Body of pancreas (tissue), 4 donors: Measurements from ENCODE around the gene KIF12. TPM values are rescaled to one million over a fixed set of nuclear protein-coding genes. Genes with fewer than 3 reads are reported as not detected.

Experiments
- ATAC-seq: fragments of 150-250 bp; one replicate; pipeline ENCODE4 v1.9.1; 2016
- DNase-seq, 4 donors: peaks; one replicate each; pipeline ENCODE4 v3.0.0-alpha.2; 2019
- H3K27ac ChIP-seq, 4 donors: fragments of 200-600 bp; sonication (generic); 1 replicate in 3 of 4; 2 replicates in 1 of 4; pipeline versions ENCODE4 v1.5.1 to v1.6.1; 2016 to 2019; ENCODE audit warnings: mild to moderate bottlenecking in 1 of 4, mixed read lengths in 1 of 4, moderate library complexity in 1 of 4
- H3K27me3 ChIP-seq, 2 donors: fragments of 200-600 bp; sonication (generic); one replicate each; pipeline ENCODE4 v1.6.0; 2016; ENCODE audit warnings: mild to moderate bottlenecking in 1 of 2
- H3K36me3 ChIP-seq, 2 donors: fragments of 200-600 bp; sonication (generic); replicated peaks in 1 of 2; 2 replicates each; pipeline ENCODE4 v1.5.1; 2016; ENCODE audit warnings: low read depth in 2 of 2; ENCODE audit not compliant: insufficient read depth in 1 of 2
- H3K4me1 ChIP-seq: fragments of 200-600 bp; sonication (generic); one replicate; pipeline ENCODE4 v1.6.0; 2016
- H3K4me3 ChIP-seq, 2 donors: fragments of 200-600 bp; sonication (generic); 1 replicate in 1 of 2; 2 replicates in 1 of 2; pipeline ENCODE4 v1.5.1; 2016 to 2019
- H3K9me3 ChIP-seq, 3 donors: fragments of 200-600 bp; sonication (generic); 1 replicate in 2 of 3; 2 replicates in 1 of 3; pipeline ENCODE4 v1.5.1; 2016
- POLR2A ChIP-seq, 3 donors: fragments of 450-650 bp; IDR thresholded peaks; one replicate each; pipeline ENCODE4 v1.6.1; 2016; ENCODE audit warnings: antibody characterized with exemption in 3 of 3, mild to moderate bottlenecking in 2 of 3
- WGBS, 2 donors: methylation state at CpG; one replicate each; pipeline ENCODE4 v1.1.5; 2017; 5-methylcytosine and 5-hydroxymethylcytosine counted together
- intact Hi-C: fragments of 100-400 bp; cut with DNase I; formaldehyde crosslinking; loops from one replicate; pipeline ENCODE4 v1.15.1; 2023
- total RNA-seq, 2 donors: library from RNA; depleted of rRNA; stranded (reverse); fragments of >200 nt; gene quantifications; one replicate each; pipeline ENCODE4 v1.1.0, GENCODE V29; 2016
- TF ChIP-seq, protein P1 (sequence below), 7 experiments: fragments of 450-650 bp in 4 of 7; fragments of 200-600 bp in 3 of 7; sonication (generic) in 3 of 7; IDR thresholded peaks; one replicate each; pipeline ENCODE4 v1.5.1; 2016 to 2019; ENCODE audit warnings: antibody characterized with exemption in 7 of 7

The KIF12 gene
- total RNA-seq, 2 donors from 2014 or later, result 135 to 249 TPM

DNA sequence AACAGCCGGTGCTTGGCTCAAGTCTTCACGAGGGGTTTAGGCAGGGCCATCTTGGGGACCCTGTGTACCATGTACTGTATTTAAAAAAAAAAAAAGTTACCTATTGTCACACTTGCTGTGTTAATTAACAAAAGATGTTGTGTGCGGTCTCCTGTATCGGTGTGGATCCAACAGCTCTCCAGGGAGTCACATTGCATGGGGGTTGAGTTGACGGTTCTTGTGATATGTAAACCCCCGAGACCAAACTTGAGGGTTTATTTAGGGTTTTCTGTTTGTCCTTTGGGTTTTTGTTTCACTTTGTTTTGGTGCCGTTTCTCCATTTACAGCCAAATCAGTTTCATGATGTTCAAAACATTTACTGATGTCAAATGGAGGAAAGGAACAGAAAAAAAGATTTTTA is 43.2 kb downstream of the KIF12 start:
- 94% methylated on average over 7 of the region's 7 CpGs for WGBS, 2 donors
- TF ChIP-seq, protein P1, sequence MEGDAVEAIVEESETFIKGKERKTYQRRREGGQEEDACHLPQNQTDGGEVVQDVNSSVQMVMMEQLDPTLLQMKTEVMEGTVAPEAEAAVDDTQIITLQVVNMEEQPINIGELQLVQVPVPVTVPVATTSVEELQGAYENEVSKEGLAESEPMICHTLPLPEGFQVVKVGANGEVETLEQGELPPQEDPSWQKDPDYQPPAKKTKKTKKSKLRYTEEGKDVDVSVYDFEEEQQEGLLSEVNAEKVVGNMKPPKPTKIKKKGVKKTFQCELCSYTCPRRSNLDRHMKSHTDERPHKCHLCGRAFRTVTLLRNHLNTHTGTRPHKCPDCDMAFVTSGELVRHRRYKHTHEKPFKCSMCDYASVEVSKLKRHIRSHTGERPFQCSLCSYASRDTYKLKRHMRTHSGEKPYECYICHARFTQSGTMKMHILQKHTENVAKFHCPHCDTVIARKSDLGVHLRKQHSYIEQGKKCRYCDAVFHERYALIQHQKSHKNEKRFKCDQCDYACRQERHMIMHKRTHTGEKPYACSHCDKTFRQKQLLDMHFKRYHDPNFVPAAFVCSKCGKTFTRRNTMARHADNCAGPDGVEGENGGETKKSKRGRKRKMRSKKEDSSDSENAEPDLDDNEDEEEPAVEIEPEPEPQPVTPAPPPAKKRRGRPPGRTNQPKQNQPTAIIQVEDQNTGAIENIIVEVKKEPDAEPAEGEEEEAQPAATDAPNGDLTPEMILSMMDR (IDR thresholded peaks at IDR 0.05), result no peak
- TF ChIP-seq POLR2A (IDR thresholded peaks at IDR 0.05), result no peak
- Histone ChIP-seq H3K27me3 (no peaks in the 10 kb centered on the region), H3K4me1 (no peaks in the 10 kb centered on the region), H3K27ac (no peak overlapping the region), H3K4me3 (no peak overlapping the region), H3K36me3 (peaks cover 0 to 2% of the 10 kb centered on the region in 2 donors), H3K9me3 (no peaks in the 10 kb centered on the region)
- intact Hi-C loops, result no loop called here
- DNase-seq, result peak in 1 of 4 donors; percentile 3
- ATAC-seq, result no peak

DNA sequence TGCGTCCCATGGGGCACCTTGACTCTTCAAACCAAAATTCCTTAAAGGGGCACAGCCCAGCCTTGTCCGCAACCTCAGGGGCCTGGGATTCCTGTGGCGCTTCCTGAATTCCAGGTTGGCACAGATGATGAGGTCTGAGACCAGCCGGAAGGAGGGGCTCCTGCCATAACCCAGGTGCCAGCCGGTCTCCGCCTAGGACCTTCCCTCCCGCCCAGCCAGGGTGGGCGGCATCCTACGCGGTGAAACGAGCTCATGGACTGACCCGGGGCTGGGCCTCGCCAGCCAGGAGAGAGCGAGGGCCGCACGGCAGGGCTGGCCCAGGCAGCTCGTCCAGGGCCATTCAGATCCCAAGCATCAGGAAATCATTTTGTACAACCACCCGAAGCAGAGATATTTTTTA is 44.0 kb downstream of the KIF12 start:
- DNase-seq (peak in 1 of 4 donors; percentile 4), ATAC-seq (no peak)
- H3K27ac ChIP-seq, result no peak overlapping the region
- H3K9me3 ChIP-seq, result no peaks in the 10 kb centered on the region
- no peak overlapping the region for H3K4me3 ChIP-seq
- intact Hi-C loops, result no loop called here
- H3K36me3 ChIP-seq, result peaks cover 0 to 2% of the 10 kb centered on the region in 2 donors
- no peaks in the 10 kb centered on the region for H3K27me3 ChIP-seq
- 94 to 99% methylated on average over 8 to 18 of the region's 18 CpGs for WGBS, 2 donors
- TF ChIP-seq, protein P1 (IDR thresholded peaks at IDR 0.05), result no peak
- no peak for TF ChIP-seq POLR2A (IDR thresholded peaks at IDR 0.05)
- no peaks in the 10 kb centered on the region for H3K4me1 ChIP-seq

DNA sequence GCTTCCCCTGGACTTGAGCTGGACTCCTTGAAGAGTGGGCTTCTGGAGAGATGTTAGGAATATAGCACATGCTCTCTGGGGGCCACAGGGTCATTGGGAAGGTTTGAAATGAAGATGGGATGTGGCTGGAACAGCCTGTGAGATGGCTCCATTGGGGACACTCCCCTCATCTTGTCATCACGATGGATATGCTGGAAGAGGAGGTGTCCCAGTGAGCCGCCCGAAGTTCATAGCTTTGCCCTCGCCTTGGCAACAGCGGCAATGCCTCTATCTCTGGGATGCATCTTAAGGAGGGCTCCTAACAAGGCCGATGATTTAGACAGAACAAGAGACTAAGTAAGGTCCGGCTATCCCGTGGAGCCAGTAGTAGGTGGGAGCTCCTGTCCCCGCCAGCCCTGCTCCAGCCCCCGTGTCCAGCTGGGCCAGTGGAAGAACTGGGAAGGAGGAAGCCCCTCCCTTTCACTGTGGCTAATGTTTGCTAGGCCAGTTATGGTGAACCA is 44.9 kb downstream of the KIF12 start:
- WGBS, 2 donors, result 81 to 84% methylated on average over 6 to 10 of the region's 10 CpGs
- DNase-seq, result no peak

DNA sequence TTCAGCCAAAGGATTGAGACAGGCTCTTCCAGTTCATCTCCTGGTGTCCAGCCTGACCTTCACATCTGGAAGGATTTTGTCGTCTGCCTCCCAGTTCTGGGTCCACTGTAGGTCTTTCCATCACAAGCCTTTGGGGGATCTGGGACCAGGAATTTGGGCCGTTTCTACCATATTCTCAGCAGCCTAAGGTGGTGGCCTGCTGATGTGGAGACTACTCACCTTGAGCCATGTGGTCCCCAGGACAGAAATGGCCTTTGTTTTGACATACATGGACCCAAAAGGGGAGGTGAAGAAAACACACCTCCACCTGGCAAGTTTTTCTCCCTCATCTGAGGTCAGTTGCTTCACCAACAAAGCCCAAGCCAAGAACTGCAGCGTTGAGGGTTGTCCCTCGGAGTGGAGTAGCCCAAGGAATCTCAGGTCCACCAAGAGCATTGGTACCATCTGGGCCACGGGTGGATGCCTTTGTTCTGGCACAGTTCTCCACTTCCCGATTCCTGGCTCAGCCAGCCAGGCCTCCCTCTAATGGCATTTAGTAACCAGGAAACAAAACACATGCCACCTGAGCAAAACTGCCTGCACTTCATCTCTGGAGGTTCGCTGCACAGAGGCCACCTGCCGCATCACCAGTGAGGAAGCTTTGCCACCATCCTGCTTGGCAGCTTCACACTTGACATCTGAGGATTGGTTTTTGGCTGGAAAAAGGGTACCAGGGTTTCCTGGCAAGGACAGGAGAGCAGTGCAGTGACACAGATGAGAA is 45.7 kb downstream of the KIF12 start:
- no peaks in the 10 kb centered on the region for H3K9me3 ChIP-seq
- peaks cover 0 to 5% of the 10 kb centered on the region in 2 donors for H3K36me3 ChIP-seq
- no peaks in the 10 kb centered on the region for H3K4me1 ChIP-seq
- no peak overlapping the region for H3K4me3 ChIP-seq
- WGBS, 2 donors, result 80 to 89% methylated on average over 6 to 8 of the region's 8 CpGs
- ATAC-seq (peak; percentile 70), DNase-seq (peak in 3 of 4 donors; percentile 18 to 22 (median 19))
- H3K27ac ChIP-seq, result peak overlapping the region in 1 of 4 donors; percentile 5
- TF ChIP-seq, protein P1 (IDR thresholded peaks at IDR 0.05), result no peak
- no peak for TF ChIP-seq POLR2A (IDR thresholded peaks at IDR 0.05)
- intact Hi-C loops, result no loop called here
- H3K27me3 ChIP-seq, result no peaks in the 10 kb centered on the region

More for the DNA sequence above, 44.9 kb downstream of the KIF12 start:
- peaks cover 0 to 4% of the 10 kb centered on the region in 2 donors for H3K36me3 ChIP-seq
- no peaks in the 10 kb centered on the region for H3K4me1 ChIP-seq
- no peaks in the 10 kb centered on the region for H3K27me3 ChIP-seq
- H3K9me3 ChIP-seq, result no peaks in the 10 kb centered on the region
- no peak overlapping the region for H3K4me3 ChIP-seq
- H3K27ac ChIP-seq, result peak overlapping the region in 1 of 4 donors; percentile 5
- intact Hi-C loops, result no loop called here
- TF ChIP-seq, protein P1 (IDR thresholded peaks at IDR 0.05), result no peak
- no peak for ATAC-seq
